IMR-90 (cell line): Measurements from ENCODE around the gene AGBL1. TPM values are rescaled to one million over a fixed set of nuclear protein-coding genes. Genes with fewer than 3 reads are reported as not detected.

Experiments
- ATAC-seq: fragments of 200-7000 bp; cut with Tn5 transposase; 2 replicates; pipeline ENCODE4 v1.9.1; 2020; ENCODE audit warnings: low read depth, mild to moderate bottlenecking, moderate library complexity
- BruUV-seq: library from RNA; stranded (reverse); fragments of 400-500 nt; replicated peaks from 2 replicates; lab custom pipeline; 2021; lab: Mats Ljungman, UMichigan
- CTCF ChIA-PET: fragments of 300-600 bp; formaldehyde crosslinking; extraction: SDS; loops from one replicate; lab custom pipeline; 2021; ENCODE audit warnings: antibody characterized with exemption; lab: Yijun Ruan, JAX
- POLR2A ChIA-PET: fragments of 300-600 bp; sonication (Branson Sonifier 250); formaldehyde crosslinking; loops from one replicate; lab custom pipeline; 2022; ENCODE audit warnings: antibody characterized with exemption; ENCODE audit not compliant: unreplicated experiment; lab: Charles Lee
- DNase-seq: peaks from one replicate; pipeline ENCODE4 v3.0.0; 2013
- H2AFZ ChIP-seq: replicated peaks from 2 replicates; pipeline ENCODE3; 2013; ENCODE audit warnings: low read length, mild to moderate bottlenecking; ENCODE audit not compliant: poor library complexity
- H2AK5ac ChIP-seq: 2 replicates; pipeline ENCODE4 v1.6.1; 2013; ENCODE audit warnings: low read depth, low read length, inconsistent platforms
- H2AK9ac ChIP-seq: replicated peaks from 2 replicates; pipeline ENCODE3; 2013; ENCODE audit warnings: mild to moderate bottlenecking, low read depth, low read length, moderate library complexity; ENCODE audit not compliant: poor library complexity
- H2BK120ac ChIP-seq: 2 replicates; pipeline ENCODE4 v1.6.1; 2013; ENCODE audit warnings: low read depth, low read length, inconsistent platforms
- H2BK15ac ChIP-seq: 3 replicates; pipeline ENCODE4 v1.6.1; 2013; ENCODE audit warnings: low read depth, low read length, inconsistent platforms
- H2BK20ac ChIP-seq: 2 replicates; pipeline ENCODE4 v1.6.1; 2013; ENCODE audit warnings: low read depth, mild to moderate bottlenecking, inconsistent platforms, low read length, moderate library complexity
- H2BK5ac ChIP-seq: 2 replicates; pipeline ENCODE4 v1.6.1; 2013; ENCODE audit warnings: mild to moderate bottlenecking, low read depth, low read length, inconsistent platforms; ENCODE audit not compliant: poor library complexity, severe bottlenecking
- H3K14ac ChIP-seq: replicated peaks from 2 replicates; pipeline ENCODE4 v1.6.1; 2013; ENCODE audit warnings: low read depth, low read length, inconsistent platforms
- H3K18ac ChIP-seq: 2 replicates; pipeline ENCODE4 v1.6.1; 2013; ENCODE audit warnings: low read depth, low read length, control low read depth
- H3K23ac ChIP-seq: 2 replicates; pipeline ENCODE4 v1.6.1; 2013; ENCODE audit warnings: low read depth, low read length, inconsistent platforms
- H3K27ac ChIP-seq: 2 replicates; pipeline ENCODE4 v1.5.1; 2013; ENCODE audit warnings: mild to moderate bottlenecking, control low read depth, low read length; ENCODE audit not compliant: insufficient read depth
- H3K27me3 ChIP-seq: 2 replicates; pipeline ENCODE4 v1.6.1; 2013; ENCODE audit warnings: low read length; ENCODE audit not compliant: control insufficient read depth, insufficient read depth
- H3K36me3 ChIP-seq: 2 replicates; pipeline ENCODE4 v1.6.1; 2013; ENCODE audit warnings: low read length, mixed read lengths; ENCODE audit not compliant: control insufficient read depth, insufficient read depth
- H3K4ac ChIP-seq: 2 replicates; pipeline ENCODE4 v1.6.1; 2013; ENCODE audit warnings: low read depth, low read length, inconsistent platforms
- H3K4me1 ChIP-seq: 2 replicates; pipeline ENCODE4 v1.6.1; 2013; ENCODE audit warnings: low read length, mixed read lengths; ENCODE audit not compliant: control insufficient read depth, insufficient read depth
- H3K4me2 ChIP-seq: 2 replicates; pipeline ENCODE4 v1.6.1; 2013; ENCODE audit warnings: low read depth, mild to moderate bottlenecking, control low read depth, low read length, moderate library complexity
- H3K4me3 ChIP-seq: 2 replicates; pipeline ENCODE4 v1.5.1; 2013; ENCODE audit warnings: low read depth, mild to moderate bottlenecking, control low read depth, low read length, moderate library complexity; ENCODE audit not compliant: insufficient read depth
- H3K56ac ChIP-seq: 2 replicates; pipeline ENCODE4 v1.6.1; 2013; ENCODE audit warnings: low read length, inconsistent platforms; ENCODE audit not compliant: insufficient read depth; ENCODE audit errors: extremely low read depth
- H3K79me1 ChIP-seq, 2 experiments: 2 replicates each; pipeline ENCODE4 v1.6.1; 2013; ENCODE audit warnings: low read length in 2 of 2, inconsistent platforms in 1 of 2, low read depth in 1 of 2
- H3K9ac ChIP-seq: 2 replicates; pipeline ENCODE4 v1.6.1; 2013; ENCODE audit warnings: low read depth, low read length, control low read depth
- H3K9me1 ChIP-seq: 2 replicates; pipeline ENCODE4 v1.6.1; 2013; ENCODE audit warnings: low read length, inconsistent platforms; ENCODE audit not compliant: insufficient read depth
- H3K9me3 ChIP-seq: 2 replicates; pipeline ENCODE4 v1.6.1; 2013; ENCODE audit warnings: low read length; ENCODE audit not compliant: control insufficient read depth, insufficient read depth
- H4K20me1 ChIP-seq: 2 replicates; pipeline ENCODE4 v1.6.1; 2013; ENCODE audit warnings: low read length, inconsistent platforms; ENCODE audit not compliant: insufficient read depth
- H4K5ac ChIP-seq: 2 replicates; pipeline ENCODE4 v1.6.1; 2013; ENCODE audit warnings: mild to moderate bottlenecking, low read depth, low read length, control low read depth
- H4K8ac ChIP-seq, 2 experiments: 2 replicates each; pipeline ENCODE4 v1.6.1; 2013; ENCODE audit warnings: low read depth in 2 of 2, low read length in 2 of 2, control low read depth in 1 of 2, inconsistent platforms in 1 of 2
- H4K91ac ChIP-seq: 2 replicates; pipeline ENCODE4 v1.6.1; 2013; ENCODE audit warnings: low read depth, low read length, inconsistent platforms; ENCODE audit not compliant: insufficient read depth
- BHLHE40 ChIP-seq: fragments of 150-350 bp; IDR thresholded peaks from 2 replicates; pipeline ENCODE4 v1.6.1; 2016; ENCODE audit warnings: mild to moderate bottlenecking, low read depth, low read length
- CTCF ChIP-seq: conservative IDR thresholded peaks from 2 replicates; pipeline ENCODE4 v1.5.1; 2012; ENCODE audit warnings: mild to moderate bottlenecking, low read depth, low read length, improper control_type of control experiment
- ELK1 ChIP-seq: fragments of 150-350 bp; IDR thresholded peaks from 2 replicates; pipeline ENCODE4 v1.6.1; 2016; ENCODE audit warnings: low read depth, mild to moderate bottlenecking, low read length, moderate library complexity, borderline replicate concordance
- FOS ChIP-seq: fragments of 150-350 bp; IDR thresholded peaks from 2 replicates; pipeline ENCODE4 v1.6.1; 2016; ENCODE audit warnings: low read depth, low read length
- MAFK ChIP-seq: IDR thresholded peaks from 2 replicates; pipeline ENCODE4 v1.6.1; 2012; ENCODE audit warnings: low read depth, low read length, improper control_type of control experiment
- MXI1 ChIP-seq: IDR thresholded peaks from 2 replicates; pipeline ENCODE4 v1.6.1; 2012; ENCODE audit warnings: low read depth, mild to moderate bottlenecking, low read length, moderate library complexity, borderline replicate concordance
- RFX5 ChIP-seq: IDR thresholded peaks from 2 replicates; pipeline ENCODE4 v1.8.0; 2012; ENCODE audit warnings: low read depth, mild to moderate bottlenecking, low read length, moderate library complexity
- SMC3 ChIP-seq: fragments of 150-350 bp; IDR thresholded peaks from 2 replicates; pipeline ENCODE4 v1.6.1; 2016; ENCODE audit warnings: low read depth, mild to moderate bottlenecking, antibody characterized with exemption, low read length, moderate library complexity
- WGBS, 2 experiments: methylation state at CpG; one replicate each; pipeline versions ENCODE4 v1.1.5 to v1.1.7; 2013; ENCODE audit warnings: missing lambda C conversion rate in 2 of 2; ENCODE audit not compliant: insufficient read length in 1 of 2; ENCODE audit errors: extremely low coverage in 2 of 2; 5-methylcytosine and 5-hydroxymethylcytosine counted together
- dilution Hi-C: fragments of 300-500 bp; cut with HindIII; formaldehyde crosslinking; loops from one replicate; pipeline ENCODE4 v1.14.3; 2018; ENCODE audit warnings: low sequenced_read_pairs; ENCODE audit not compliant: unreplicated experiment
- in situ Hi-C: fragments of 300-500 bp; cut with MboI; formaldehyde crosslinking; loops from 3 replicates; pipeline ENCODE4 v1.14.3; 2019; ENCODE audit warnings: low sequenced_read_pairs, inconsistent platforms, mixed read lengths
- intact Hi-C: fragments of 100-400 bp; cut with micrococcal nuclease; formaldehyde crosslinking; loops from 2 replicates; pipeline ENCODE4 v1.10.0; 2022
- polyA plus RNA-seq, 3 experiments: library from polyadenylated mRNA; depleted of rRNA; stranded (reverse); fragments of >200 nt; gene quantifications; 2 replicates each; pipeline ENCODE4 v1.2.3, GENCODE V29; 2012; ENCODE audit warnings: low replicate concordance in 1 of 3
- total RNA-seq: library from RNA; depleted of rRNA; stranded (reverse); fragments of >200 nt; gene quantifications from 2 replicates; pipeline ENCODE4 v1.2.3, GENCODE V29; 2012

Gene AGBL1
- total and polyA plus RNA-seq, 2 of the 4 experiments (the other 2 are of a cell fraction), result not detected

- H3K27ac ChIP-seq, result no peak overlapping the region
- H3K9ac ChIP-seq, result no peak overlapping the region
- H3K14ac ChIP-seq, result no peak overlapping the region
- H4K91ac ChIP-seq, result no peak overlapping the region
- in situ Hi-C loops (no loop called here), intact Hi-C loops (no loop called here), dilution Hi-C loops (no loop called here)
- no peaks in the 10 kb centered on the region for H3K79me1 ChIP-seq
- H3K4me2 ChIP-seq, result no peak overlapping the region
- no peak overlapping the region for H2AFZ ChIP-seq
- H2BK15ac ChIP-seq, result no peak overlapping the region
- H3K27me3 ChIP-seq, result no peaks in the 10 kb centered on the region
- no peak overlapping the region for H2BK5ac ChIP-seq
- H3K56ac ChIP-seq, result no peak overlapping the region
- no peaks in the 10 kb centered on the region for H3K9me1 ChIP-seq
- H3K23ac ChIP-seq, result no peak overlapping the region
- no peaks in the 10 kb centered on the region for H4K20me1 ChIP-seq
- H2BK20ac ChIP-seq, result no peak overlapping the region
- ChIA-PET CTCF (no interaction called here), POLR2A (no interaction called here)
- no peak overlapping the region for H2BK120ac ChIP-seq
- H3K4ac ChIP-seq, result no peak overlapping the region
- no peak for DNase-seq
- H3K18ac ChIP-seq, result no peak overlapping the region
- H3K4me1 ChIP-seq, result no peaks in the 10 kb centered on the region
- peaks cover 13% of the 10 kb centered on the region for H3K9me3 ChIP-seq
- no peak overlapping the region for H2AK5ac ChIP-seq
- no peak overlapping the region for H4K8ac ChIP-seq
- H3K4me3 ChIP-seq, result no peak overlapping the region
- BruUV-seq, result no TSS peak
- no peak overlapping the region for H4K5ac ChIP-seq
- no peaks in the 10 kb centered on the region for H3K36me3 ChIP-seq
- TF ChIP-seq RFX5 (no peak), FOS (no peak), ELK1 (no peak), BHLHE40 (no peak), SMC3 (no peak), CTCF (no peak), MXI1 (no peak), MAFK (no peak)
- no peak for ATAC-seq
- no peak overlapping the region for H2AK9ac ChIP-seq
- WGBS, 2 experiments, result no CpG with 5 or more reads among the region's 5 CpGs
These were observed 157.4 kb downstream of the AGBL1 start for GRCh38 chr15:86237111-86237500.
